Epithelial cell of proximal tubule (primary cell): ENCODE results near the gene ZBED5. TPM values are rescaled to one million over a fixed set of nuclear protein-coding genes. Genes with fewer than 3 reads are reported as not detected.
A peak's percentile ranks its signal among the peaks of the same experiment; 100 is the strongest.

Experiments used
- DNase-seq: peaks from one replicate; pipeline ENCODE4 v3.0.0-alpha.2; 2011; ENCODE audit warnings: low read depth
- H3K4me3 ChIP-seq: 2 replicates; pipeline ENCODE4 v1.5.1; 2011; ENCODE audit warnings: low read depth, mild to moderate bottlenecking, low read length
- total RNA-seq: library from RNA; depleted of rRNA; stranded (reverse); fragments of >200 nt; gene quantifications from 2 replicates; pipeline ENCODE4 v1.2.3, GENCODE V29; 2015
- TF ChIP-seq, protein P1 (sequence below): conservative IDR thresholded peaks from 2 replicates; pipeline ENCODE4 v1.5.1; 2012; ENCODE audit warnings: low read depth, mild to moderate bottlenecking, low read length

ZBED5 gene
- total RNA-seq, 1 donor from 2014 or later: 19.8 TPM

DNA sequence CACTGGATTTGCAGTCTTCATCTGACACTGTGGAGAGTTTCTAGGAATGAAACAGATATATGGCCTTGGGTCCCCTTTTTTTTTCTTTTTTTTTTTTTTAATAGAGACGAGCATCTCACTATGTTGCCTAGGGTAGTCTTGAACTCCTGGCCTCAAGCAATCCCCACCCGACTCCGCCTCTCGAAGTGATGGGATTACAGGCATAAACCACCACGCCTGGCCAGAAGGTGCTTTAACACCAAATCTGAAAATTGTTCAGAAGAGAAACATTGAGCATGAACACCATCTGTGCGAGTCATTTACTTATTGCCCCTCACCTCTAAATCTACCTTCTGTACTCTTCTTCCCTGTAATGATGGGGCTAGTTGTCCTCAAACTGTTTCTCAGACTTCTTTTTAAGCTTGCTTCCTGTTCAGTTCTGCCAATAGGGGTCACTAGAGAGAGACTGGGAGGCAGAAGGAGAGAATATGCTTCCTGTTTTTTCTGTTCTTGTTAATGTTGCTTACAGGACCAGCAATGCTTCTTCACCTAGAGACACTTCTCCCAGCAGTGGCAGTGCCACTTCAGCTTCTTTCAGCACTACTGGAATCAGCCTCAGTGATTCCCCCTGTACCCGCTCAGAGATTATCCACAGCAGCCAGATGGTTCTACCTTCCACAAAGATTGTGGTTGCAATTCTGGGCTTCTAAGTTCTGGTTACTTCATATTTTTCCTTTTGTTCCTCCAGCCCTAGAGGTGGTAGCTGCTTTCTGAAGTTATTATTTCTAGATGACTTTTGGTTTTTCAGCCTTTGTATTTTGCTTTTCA, 20.8 kb upstream of the ZBED5 start:
- TF ChIP-seq, protein P1, sequence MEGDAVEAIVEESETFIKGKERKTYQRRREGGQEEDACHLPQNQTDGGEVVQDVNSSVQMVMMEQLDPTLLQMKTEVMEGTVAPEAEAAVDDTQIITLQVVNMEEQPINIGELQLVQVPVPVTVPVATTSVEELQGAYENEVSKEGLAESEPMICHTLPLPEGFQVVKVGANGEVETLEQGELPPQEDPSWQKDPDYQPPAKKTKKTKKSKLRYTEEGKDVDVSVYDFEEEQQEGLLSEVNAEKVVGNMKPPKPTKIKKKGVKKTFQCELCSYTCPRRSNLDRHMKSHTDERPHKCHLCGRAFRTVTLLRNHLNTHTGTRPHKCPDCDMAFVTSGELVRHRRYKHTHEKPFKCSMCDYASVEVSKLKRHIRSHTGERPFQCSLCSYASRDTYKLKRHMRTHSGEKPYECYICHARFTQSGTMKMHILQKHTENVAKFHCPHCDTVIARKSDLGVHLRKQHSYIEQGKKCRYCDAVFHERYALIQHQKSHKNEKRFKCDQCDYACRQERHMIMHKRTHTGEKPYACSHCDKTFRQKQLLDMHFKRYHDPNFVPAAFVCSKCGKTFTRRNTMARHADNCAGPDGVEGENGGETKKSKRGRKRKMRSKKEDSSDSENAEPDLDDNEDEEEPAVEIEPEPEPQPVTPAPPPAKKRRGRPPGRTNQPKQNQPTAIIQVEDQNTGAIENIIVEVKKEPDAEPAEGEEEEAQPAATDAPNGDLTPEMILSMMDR: peak; percentile 97
- H3K4me3 ChIP-seq: no peak overlapping the region
- DNase-seq: peak; percentile 23

DNA sequence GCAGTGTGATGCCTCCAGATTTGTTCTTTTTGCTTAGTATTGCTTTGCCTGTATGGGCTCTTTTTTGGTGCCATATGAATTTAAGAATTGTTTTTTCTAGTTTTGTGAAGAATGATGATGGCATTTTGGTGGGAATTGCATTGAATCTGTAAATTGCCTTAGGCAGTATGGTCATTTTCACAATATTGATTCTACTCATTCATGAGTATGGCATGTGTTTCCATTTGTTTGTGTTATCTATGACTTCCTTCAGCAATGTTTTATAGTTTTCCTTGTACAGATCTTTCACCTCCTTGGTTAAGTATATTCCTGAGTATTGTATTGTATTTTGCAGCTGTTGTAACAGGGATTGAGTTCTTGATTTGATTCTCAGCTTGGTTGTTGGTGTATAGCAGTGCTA, 18.3 kb upstream of the ZBED5 start:
- TF ChIP-seq, protein P1: no peak
- DNase-seq: no peak
- no peak overlapping the region for H3K4me3 ChIP-seq

DNA sequence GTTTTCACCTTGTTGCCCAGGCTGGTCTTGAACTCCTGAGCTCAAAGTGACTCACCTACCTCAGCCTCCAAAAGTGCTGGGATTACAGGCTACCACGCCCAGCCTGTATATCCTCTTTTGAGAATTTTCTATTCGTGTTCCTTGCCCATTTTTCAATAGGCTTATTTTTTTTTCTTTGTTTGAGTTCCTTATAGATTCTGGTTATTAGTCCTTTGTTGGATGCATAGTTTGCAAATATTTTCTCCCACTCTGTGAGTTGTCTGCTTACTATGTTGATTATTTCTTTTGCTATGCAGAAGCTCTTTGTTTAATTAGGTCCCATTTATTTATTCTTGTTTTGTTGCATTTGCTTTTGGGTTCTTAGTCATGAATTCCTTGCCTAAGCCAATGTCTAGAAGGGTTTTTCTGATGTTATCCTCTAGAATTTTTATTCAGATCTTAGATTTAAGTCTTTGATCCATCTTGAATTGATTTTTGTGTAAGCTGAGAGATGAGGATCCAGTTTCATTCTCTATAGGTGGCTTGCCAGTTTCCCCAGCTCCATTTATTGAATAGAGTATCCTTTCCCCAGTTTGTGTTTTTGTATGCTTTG, 17.7 kb upstream of the ZBED5 start:
- no peak overlapping the region for H3K4me3 ChIP-seq
- TF ChIP-seq, protein P1: no peak
- DNase-seq: no peak

DNA sequence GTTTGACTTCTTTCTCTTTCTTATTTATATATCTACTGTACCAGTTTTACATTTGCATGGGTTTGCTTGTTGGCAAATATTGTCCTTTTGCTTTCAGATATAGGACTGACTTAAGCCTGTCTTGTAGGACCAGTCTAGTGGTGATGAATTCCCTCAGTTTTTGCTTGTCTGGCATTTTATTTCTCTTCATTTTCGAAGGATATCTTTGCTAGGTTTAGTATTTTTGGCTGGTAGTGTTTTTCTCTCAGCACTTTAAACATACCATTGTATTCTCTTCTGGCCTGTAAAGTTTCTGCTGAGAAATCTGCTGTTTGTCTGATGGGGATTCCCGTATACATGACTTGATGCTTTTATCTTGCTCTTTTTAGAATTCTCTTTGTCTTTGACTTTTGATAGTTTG, 14.2 kb upstream of the ZBED5 start:
- TF ChIP-seq, protein P1: no peak
- no peak overlapping the region for H3K4me3 ChIP-seq
- DNase-seq: no peak

DNA sequence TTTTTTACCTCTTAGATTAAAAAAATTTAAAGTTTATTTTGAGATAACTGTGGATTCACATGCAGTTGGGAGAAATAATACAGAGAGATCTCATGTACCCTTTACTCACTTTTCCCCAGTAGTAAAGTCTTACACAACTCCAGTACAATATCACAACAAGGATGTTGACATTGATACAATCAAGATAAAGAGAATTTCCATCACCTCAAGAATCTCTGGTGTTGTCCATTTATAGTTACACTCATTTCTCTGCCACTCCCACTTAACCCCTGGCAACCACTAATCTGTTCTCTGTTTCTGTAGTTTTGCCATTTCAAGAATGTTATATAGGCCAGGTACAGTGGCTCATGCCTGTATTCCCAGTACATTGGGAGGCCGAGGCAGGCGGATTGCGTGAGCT, 10.5 kb upstream of the ZBED5 start:
- no peak for DNase-seq
- TF ChIP-seq, protein P1: no peak
- H3K4me3 ChIP-seq: no peak overlapping the region

DNA sequence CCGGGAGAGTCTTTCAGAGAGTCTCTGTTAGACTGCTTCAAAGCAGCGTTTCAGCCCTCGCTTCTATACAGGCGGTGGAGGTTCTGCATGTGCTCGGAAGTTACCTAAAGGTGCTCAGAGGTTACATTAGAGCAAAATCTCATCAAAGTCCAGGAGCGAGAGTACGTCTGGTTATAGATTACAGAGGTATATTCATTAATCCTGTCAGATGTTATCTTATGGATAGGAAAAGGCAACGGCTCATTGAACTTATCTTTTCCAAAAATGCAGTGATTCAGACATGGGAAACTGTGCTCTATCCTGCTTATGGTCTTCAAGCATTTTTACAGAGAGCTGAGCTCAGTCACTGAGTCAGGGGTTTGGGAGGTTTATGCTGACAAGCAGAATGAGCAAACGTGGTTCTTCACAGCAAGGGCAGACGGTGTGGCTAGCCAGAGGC, 9.1 kb upstream of the ZBED5 start:
- peak overlapping the region; percentile 2 for H3K4me3 ChIP-seq
- TF ChIP-seq, protein P1: no peak
- DNase-seq: no peak
